Measurements from ENCODE around the gene MRC2. TPM values are rescaled to one million over a fixed set of nuclear protein-coding genes. Genes with fewer than 3 reads are reported as not detected.
A peak's percentile ranks its signal among the peaks of the same experiment; 100 is the strongest.

MRC2 gene
- total and polyA plus RNA-seq, 2 of the 13 experiments (the other 11 are each of a cell fraction or from before 2014, with no cell fraction given), result not detected

GRCh38 chr17:62616993-62617893 lies 10.2 kb upstream of the MRC2 start (continued):
- TF ChIP-seq ZBTB37 (CRISPR knock-in tag; IDR thresholded peaks at IDR 0.05) (peak; percentile 19), CHCHD3 (CRISPR knock-in tag; IDR thresholded peaks at IDR 0.05) (no peak), FOXA1 (IDR thresholded peaks at IDR 0.05) (0 out of 2 replicates have a peak, but pooled peaks have one; percentile 3), FOXA1 (CRISPR knock-in tag; IDR thresholded peaks at IDR 0.05) (peak; percentile 61), HNF1A (IDR thresholded peaks at IDR 0.05; ENCODE audit: low read depth) (0 out of 2 replicates have a peak, but pooled peaks have one; percentile 20), HNF1A (CRISPR knock-in tag; IDR thresholded peaks at IDR 0.05; ENCODE audit: borderline replicate concordance) (peak; percentile 67), PAWR (CRISPR knock-in tag; IDR thresholded peaks at IDR 0.05; ENCODE audit: borderline replicate concordance) (0 out of 2 replicates have a peak, but pooled peaks have one; percentile 66), RBM22 (optimal IDR thresholded peaks at IDR 0.05; ENCODE audit: low read length) (peak; percentile 98), GTF2F1 (IDR thresholded peaks at IDR 0.05; ENCODE audit: low read length) (no peak), KDM5B (CRISPR knock-in tag; IDR thresholded peaks at IDR 0.05; ENCODE audit: borderline replicate concordance) (peak; percentile 48; the same call in 1 of the 2 replicates), ISX (CRISPR knock-in tag; conservative IDR thresholded peaks at IDR 0.05) (no peak), GATAD1 (CRISPR knock-in tag; IDR thresholded peaks at IDR 0.05) (peak; percentile 22; the same call in 1 of the 2 replicates), FOXA3 (CRISPR knock-in tag; IDR thresholded peaks at IDR 0.05) (peak; percentile 67), ZNF597 (CRISPR knock-in tag; IDR thresholded peaks at IDR 0.05) (no peak), ZSCAN25 (CRISPR knock-in tag; IDR thresholded peaks at IDR 0.05) (peak; percentile 96), CEBPB (IDR thresholded peaks at IDR 0.05; ENCODE audit: borderline replicate concordance, low read depth, low read length) (no peak), PAXIP1 (CRISPR knock-in tag; conservative IDR thresholded peaks at IDR 0.05) (peak; percentile 85), ELF4 (CRISPR knock-in tag; IDR thresholded peaks at IDR 0.05; ENCODE audit: borderline replicate concordance) (no peak), SYNCRIP (IDR thresholded peaks at IDR 0.05; ENCODE audit: insufficient read depth, low read depth, low read length) (no peak)

All from HepG2 (cell line).